ENCODE data around the gene AFG1L.

The AFG1L gene

DNA sequence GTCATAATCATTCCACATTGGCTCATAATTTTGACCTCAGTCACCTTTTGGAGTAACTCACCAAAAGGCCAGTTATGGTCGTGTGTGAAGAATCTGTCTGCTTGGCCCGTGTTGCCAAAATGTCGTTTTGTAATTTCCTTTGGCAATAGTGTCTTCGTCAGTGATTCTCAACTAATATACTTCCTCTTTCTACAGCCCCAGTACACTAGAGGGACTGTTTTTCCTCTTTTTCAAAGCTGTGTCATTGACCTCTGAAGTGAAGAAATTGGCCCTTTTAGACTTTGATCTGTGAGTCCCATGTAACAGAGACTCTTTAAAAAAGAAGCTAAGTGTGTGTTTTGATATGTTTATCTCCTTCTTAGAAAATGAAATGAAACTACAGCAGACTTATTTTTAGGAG is 271.0 kb downstream of the AFG1L start:
- TF ChIP-seq POLR2AphosphoS5 (IDR thresholded peaks at IDR 0.05; ENCODE audit: low read depth, low read length) (no peak), FOXP2 (optimal IDR thresholded peaks at IDR 0.05; ENCODE audit: borderline replicate concordance, extremely low read depth, extremely low read length, insufficient read depth) (no peak), TAF1 (IDR thresholded peaks at IDR 0.05; ENCODE audit: borderline replicate concordance, insufficient read depth, low read length) (no peak), SIN3A (IDR thresholded peaks at IDR 0.05; ENCODE audit: borderline replicate concordance, insufficient read depth, low read length) (no peak)
- TF ChIP-seq, protein P1, sequence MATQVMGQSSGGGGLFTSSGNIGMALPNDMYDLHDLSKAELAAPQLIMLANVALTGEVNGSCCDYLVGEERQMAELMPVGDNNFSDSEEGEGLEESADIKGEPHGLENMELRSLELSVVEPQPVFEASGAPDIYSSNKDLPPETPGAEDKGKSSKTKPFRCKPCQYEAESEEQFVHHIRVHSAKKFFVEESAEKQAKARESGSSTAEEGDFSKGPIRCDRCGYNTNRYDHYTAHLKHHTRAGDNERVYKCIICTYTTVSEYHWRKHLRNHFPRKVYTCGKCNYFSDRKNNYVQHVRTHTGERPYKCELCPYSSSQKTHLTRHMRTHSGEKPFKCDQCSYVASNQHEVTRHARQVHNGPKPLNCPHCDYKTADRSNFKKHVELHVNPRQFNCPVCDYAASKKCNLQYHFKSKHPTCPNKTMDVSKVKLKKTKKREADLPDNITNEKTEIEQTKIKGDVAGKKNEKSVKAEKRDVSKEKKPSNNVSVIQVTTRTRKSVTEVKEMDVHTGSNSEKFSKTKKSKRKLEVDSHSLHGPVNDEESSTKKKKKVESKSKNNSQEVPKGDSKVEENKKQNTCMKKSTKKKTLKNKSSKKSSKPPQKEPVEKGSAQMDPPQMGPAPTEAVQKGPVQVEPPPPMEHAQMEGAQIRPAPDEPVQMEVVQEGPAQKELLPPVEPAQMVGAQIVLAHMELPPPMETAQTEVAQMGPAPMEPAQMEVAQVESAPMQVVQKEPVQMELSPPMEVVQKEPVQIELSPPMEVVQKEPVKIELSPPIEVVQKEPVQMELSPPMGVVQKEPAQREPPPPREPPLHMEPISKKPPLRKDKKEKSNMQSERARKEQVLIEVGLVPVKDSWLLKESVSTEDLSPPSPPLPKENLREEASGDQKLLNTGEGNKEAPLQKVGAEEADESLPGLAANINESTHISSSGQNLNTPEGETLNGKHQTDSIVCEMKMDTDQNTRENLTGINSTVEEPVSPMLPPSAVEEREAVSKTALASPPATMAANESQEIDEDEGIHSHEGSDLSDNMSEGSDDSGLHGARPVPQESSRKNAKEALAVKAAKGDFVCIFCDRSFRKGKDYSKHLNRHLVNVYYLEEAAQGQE (IDR thresholded peaks at IDR 0.05; ENCODE audit: insufficient read depth in 1 of 2, low read depth in 2 of 2, low read length in 2 of 2), result no peak

DNA sequence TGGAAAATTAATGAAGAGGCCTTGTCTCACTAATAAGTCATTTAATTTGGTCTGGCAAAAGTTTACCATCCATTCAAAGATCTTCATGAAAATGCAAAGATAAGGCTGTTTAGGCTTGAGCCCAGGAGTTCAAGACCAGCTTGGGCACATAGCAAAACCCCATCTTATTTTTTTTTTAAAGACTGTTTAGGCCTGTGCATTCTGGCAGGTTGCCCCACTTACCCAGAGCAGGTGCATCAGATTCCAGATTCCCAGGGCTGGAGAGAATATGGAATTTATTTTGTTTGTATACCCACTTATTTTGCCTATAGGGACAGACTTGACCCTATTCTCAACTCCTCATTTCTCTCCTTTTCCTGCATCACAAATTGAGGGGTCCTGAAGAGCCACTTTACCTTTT is 271.6 kb downstream of the AFG1L start:
- no peak for TF ChIP-seq SIN3A (IDR thresholded peaks at IDR 0.05; ENCODE audit: borderline replicate concordance, insufficient read depth, low read length)
- no peak for TF ChIP-seq POLR2AphosphoS5 (IDR thresholded peaks at IDR 0.05; ENCODE audit: low read depth, low read length)
- no peak for TF ChIP-seq TAF1 (IDR thresholded peaks at IDR 0.05; ENCODE audit: borderline replicate concordance, insufficient read depth, low read length)
- no peak for TF ChIP-seq FOXP2 (optimal IDR thresholded peaks at IDR 0.05; ENCODE audit: borderline replicate concordance, extremely low read depth, extremely low read length, insufficient read depth)
- TF ChIP-seq, protein P1 (IDR thresholded peaks at IDR 0.05; ENCODE audit: insufficient read depth in 1 of 2, low read depth in 2 of 2, low read length in 2 of 2), result no peak

DNA sequence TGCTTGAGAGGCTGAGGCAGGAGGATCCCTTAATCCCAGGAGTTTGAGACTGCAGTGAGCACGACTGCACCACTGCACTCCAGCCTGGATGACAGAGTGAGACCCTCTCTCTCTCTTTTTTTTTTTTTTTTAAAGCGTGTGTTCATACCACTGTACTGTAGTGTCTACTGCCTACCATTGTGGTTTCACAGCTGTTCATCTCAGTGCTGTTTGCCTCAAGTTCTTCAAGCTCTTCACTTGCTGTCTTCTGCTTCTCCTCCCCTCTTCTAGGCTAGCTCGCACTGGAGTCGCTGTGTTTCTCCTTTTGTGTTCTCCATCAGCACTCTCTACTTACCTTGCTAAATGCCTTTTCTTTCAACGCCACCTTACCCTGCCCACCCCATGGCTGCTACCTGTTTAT is 273.2 kb downstream of the AFG1L start:
- TF ChIP-seq TAF1 (IDR thresholded peaks at IDR 0.05; ENCODE audit: borderline replicate concordance, insufficient read depth, low read length) (no peak), FOXP2 (optimal IDR thresholded peaks at IDR 0.05; ENCODE audit: borderline replicate concordance, extremely low read depth, extremely low read length, insufficient read depth) (no peak), SIN3A (IDR thresholded peaks at IDR 0.05; ENCODE audit: borderline replicate concordance, insufficient read depth, low read length) (no peak), POLR2AphosphoS5 (IDR thresholded peaks at IDR 0.05; ENCODE audit: low read depth, low read length) (no peak)
- TF ChIP-seq, protein P1 (IDR thresholded peaks at IDR 0.05; ENCODE audit: insufficient read depth in 1 of 2, low read depth in 2 of 2, low read length in 2 of 2), result no peak

DNA sequence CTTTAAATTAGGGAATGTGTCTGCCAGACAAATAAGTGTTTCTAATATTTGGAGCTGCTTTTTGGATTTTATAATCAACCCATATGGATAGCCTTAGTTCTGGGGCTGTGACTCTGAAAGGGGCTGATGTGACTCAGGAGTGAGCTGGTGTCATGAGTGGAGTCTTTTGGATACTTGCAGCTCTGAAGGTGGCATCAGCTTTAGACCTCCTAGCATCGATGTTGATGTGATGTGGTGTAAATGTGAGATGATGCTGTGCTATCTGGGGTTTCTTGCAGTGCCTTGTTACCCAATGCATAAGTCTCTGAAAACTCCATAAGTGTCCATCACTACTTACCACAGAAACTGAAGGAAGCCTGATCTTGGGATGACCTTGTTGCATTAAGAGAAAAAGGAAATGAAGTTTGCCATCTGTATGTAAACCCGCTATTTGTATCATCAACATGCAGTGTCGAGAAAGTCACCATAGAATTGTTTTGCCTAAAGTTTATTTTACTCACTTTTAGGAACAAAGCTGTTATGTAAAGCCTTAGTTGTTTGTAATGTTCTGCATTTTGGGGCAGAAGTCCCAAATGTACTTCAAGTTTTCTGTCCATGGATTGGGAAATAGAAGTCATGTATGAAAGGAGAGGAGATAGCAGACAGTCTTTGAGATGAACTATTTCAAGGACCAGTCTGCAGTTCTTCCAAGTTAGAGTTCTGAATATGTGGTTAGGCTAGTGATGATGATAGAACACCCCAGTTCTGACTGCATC is 273.9 kb downstream of the AFG1L start:
- TF ChIP-seq SIN3A (IDR thresholded peaks at IDR 0.05; ENCODE audit: borderline replicate concordance, insufficient read depth, low read length) (no peak), POLR2AphosphoS5 (IDR thresholded peaks at IDR 0.05; ENCODE audit: low read depth, low read length) (no peak), TAF1 (IDR thresholded peaks at IDR 0.05; ENCODE audit: borderline replicate concordance, insufficient read depth, low read length) (no peak), FOXP2 (optimal IDR thresholded peaks at IDR 0.05; ENCODE audit: borderline replicate concordance, extremely low read depth, extremely low read length, insufficient read depth) (no peak)
- TF ChIP-seq, protein P1 (IDR thresholded peaks at IDR 0.05; ENCODE audit: insufficient read depth in 1 of 2, low read depth in 2 of 2, low read length in 2 of 2), result no peak

Measured in PFSK-1 (cell line).